AG10803 (cell line): ENCODE data around the gene THAP7.
A peak's percentile ranks its signal among the peaks of the same experiment; 100 is the strongest.

Source experiments
- DNase-seq: peaks from one replicate; pipeline ENCODE4 v3.0.0; 2010; ENCODE audit warnings: low read depth
- H3K4me3 ChIP-seq: 2 replicates; pipeline ENCODE4 v1.5.1; 2011; ENCODE audit warnings: mild to moderate bottlenecking, low read length, control low read depth
- CTCF ChIP-seq: conservative IDR thresholded peaks from 2 replicates; pipeline ENCODE4 v1.5.1; 2011; ENCODE audit warnings: mild to moderate bottlenecking, low read length, control low read depth, inconsistent platforms

THAP7 gene

GRCh38 chr22:21029486-21030025 is 27.6 kb upstream of the THAP7 start:
- no peak for DNase-seq
- TF ChIP-seq CTCF: no peak
- H3K4me3 ChIP-seq: no peak overlapping the region

GRCh38 chr22:21028277-21029251 is 26.6 kb upstream of the THAP7 start:
- DNase-seq: no peak
- no peak for TF ChIP-seq CTCF
- H3K4me3 ChIP-seq: no peak overlapping the region

GRCh38 chr22:21026783-21027692 is 25.1 kb upstream of the THAP7 start:
- peak; percentile 69 for DNase-seq
- TF ChIP-seq CTCF: no peak
- no peak overlapping the region for H3K4me3 ChIP-seq

- DNase-seq: no peak
- no peak for TF ChIP-seq CTCF
- H3K4me3 ChIP-seq: no peak overlapping the region
Measured at GRCh38 chr22:21025763-21026755, 24.1 kb upstream of the THAP7 start.

GRCh38 chr22:21025266-21025665 is 23.3 kb upstream of the THAP7 start:
- no peak overlapping the region for H3K4me3 ChIP-seq
- no peak for DNase-seq
- TF ChIP-seq CTCF: no peak

GRCh38 chr22:21022955-21023614 is 21.2 kb upstream of the THAP7 start:
- TF ChIP-seq CTCF: no peak
- H3K4me3 ChIP-seq: no peak overlapping the region
- no peak for DNase-seq
